BLaER1 treated with 17β-estradiol and CSF1 and Interleukin-3, amounts not matched to agents 10 nM and 100 nM (cell line): ENCODE data around the gene TEKT5.
"Not testable (repeated sequence)": the region's sequence is repeated elsewhere in the genome, so short reads cannot be mapped to it uniquely, and the experiment has no call there.

ENCODE experiments used
- H3K27ac ChIP-seq, 11 experiments: shearing (Covaris generic); formaldehyde crosslinking; 2 replicates each; pipeline ENCODE4 v1.8.1; 2022
- H3K27me3 ChIP-seq, 11 experiments: shearing (Covaris generic); formaldehyde crosslinking; 2 replicates each; pipeline ENCODE4 v1.8.1; 2022
- H3K36me3 ChIP-seq, 11 experiments: shearing (Covaris generic); formaldehyde crosslinking; 2 replicates each; pipeline ENCODE4 v1.8.1; 2022
- H3K4me1 ChIP-seq, 10 experiments: shearing (Covaris generic); formaldehyde crosslinking; 2 replicates each; pipeline ENCODE4 v1.8.1; 2022
- H3K4me2 ChIP-seq, 11 experiments: shearing (Covaris generic); formaldehyde crosslinking; 2 replicates each; pipeline ENCODE4 v1.8.1; 2022
- H3K4me3 ChIP-seq, 10 experiments: shearing (Covaris generic); formaldehyde crosslinking; 2 replicates each; pipeline ENCODE4 v1.8.1; 2022
- H3K9ac ChIP-seq, 11 experiments: shearing (Covaris generic); formaldehyde crosslinking; 2 replicates each; pipeline ENCODE4 v1.8.1; 2022
- H3K9me3 ChIP-seq, 11 experiments: shearing (Covaris generic); formaldehyde crosslinking; replicated peaks in 1 of 11; 2 replicates each; pipeline ENCODE4 v1.8.1; 2022
- H4K20me1 ChIP-seq, 11 experiments: shearing (Covaris generic); formaldehyde crosslinking; 2 replicates each; pipeline ENCODE4 v1.8.1; 2022
- Cebpa-rat ChIP-seq, 11 experiments: shearing (Covaris generic); IDR thresholded peaks; 2 replicates each; pipeline ENCODE4 v1.8.1; 2022

TEKT5 gene

DNA sequence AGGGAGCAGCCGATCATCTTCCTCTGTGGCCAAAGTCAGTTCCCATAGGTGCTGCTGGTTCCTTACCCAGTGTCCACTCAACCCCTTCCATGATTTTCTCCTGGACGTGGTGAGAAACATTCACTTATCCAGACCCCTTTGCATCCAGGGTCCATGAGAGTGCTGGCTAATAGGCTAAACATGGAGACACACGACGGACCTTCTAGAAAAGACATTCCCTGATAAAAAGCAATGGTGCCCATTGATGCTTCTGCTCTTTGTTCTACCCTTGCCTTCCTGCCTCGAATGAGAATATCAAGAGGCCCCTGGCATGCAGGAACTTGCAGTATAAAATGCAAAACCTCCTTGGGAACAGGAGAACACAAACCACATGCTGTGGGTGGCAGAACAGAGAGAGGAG, 2.3 kb downstream of the TEKT5 start:
- Histone ChIP-seq H3K36me3 (no peaks in the 10 kb centered on the region), H3K9ac (no peak overlapping the region), H3K9me3 (no peaks in the 10 kb centered on the region), H3K27ac (no peak overlapping the region), H3K4me3 (no peak overlapping the region), H3K27me3 (no peaks in the 10 kb centered on the region), H3K4me2 (no peak overlapping the region), H3K4me1 (peaks cover 0 to 29% (median 20%) of the 10 kb centered on the region in 10 experiments; a peak in 16 of 20 replicates), H4K20me1 (no peaks in the 10 kb centered on the region)
- TF ChIP-seq Cebpa-rat (IDR thresholded peaks at IDR 0.05), result no peak

DNA sequence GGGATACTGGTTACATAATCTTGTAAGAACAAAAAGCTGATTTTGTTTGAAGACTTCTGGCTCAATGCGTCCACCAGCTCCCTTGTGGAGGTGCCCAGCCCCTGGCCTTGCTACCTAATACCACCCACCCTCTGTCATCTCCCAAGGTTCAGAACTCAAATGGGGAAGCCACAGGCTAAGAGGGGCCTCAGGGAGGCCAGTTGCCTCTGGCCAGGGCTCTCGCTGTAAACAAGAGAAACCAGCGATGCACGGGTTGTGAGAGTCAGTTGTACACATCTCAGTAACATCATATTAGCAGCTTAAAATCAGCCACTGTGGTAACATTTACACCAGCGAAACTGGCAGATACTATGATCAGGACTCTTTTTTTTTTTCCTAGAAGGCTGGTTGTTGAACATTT, 6.0 kb downstream of the TEKT5 start:
- Histone ChIP-seq H3K4me2 (peak overlapping the region in 4 of 11 experiments; percentile 0 to 24 (median 16); a peak in 3 of 22 replicates), H3K9me3 (no peaks in the 10 kb centered on the region), H3K4me1 (peaks cover 0 to 36% (median 26%) of the 10 kb centered on the region in 10 experiments; a peak in 16 of 20 replicates), H3K9ac (no peak overlapping the region), H3K27me3 (no peaks in the 10 kb centered on the region), H4K20me1 (no peaks in the 10 kb centered on the region), H3K27ac (0 out of 22 replicates have a peak overlapping the region, but pooled peaks of 2 of the 11 experiments have one; percentile 2 to 13), H3K4me3 (no peak overlapping the region), H3K36me3 (no peaks in the 10 kb centered on the region)
- TF ChIP-seq Cebpa-rat (IDR thresholded peaks at IDR 0.05), result no peak

DNA sequence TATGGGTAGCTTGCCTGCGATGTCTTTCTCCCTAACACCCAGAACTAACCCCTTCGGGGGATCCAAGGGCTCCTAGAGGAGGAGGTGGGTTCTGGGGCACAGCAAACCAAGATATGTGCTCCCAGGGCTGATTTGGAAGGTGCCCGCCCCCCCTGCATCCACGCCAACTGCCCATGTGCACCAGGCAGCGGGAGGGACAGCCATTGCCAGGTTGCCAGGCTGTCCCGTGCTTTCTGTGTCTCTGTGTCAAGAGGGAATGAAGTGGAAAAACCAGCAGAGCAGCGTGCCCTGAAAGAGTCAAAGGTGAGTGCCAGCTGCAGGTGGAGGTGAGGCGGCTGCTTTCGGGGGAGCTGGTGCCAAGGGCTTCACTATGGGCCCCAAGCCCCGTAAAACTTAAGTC, 6.4 kb downstream of the TEKT5 start:
- no peaks in the 10 kb centered on the region for H3K36me3 ChIP-seq
- no peak overlapping the region for H3K4me2 ChIP-seq
- no peak for TF ChIP-seq Cebpa-rat (IDR thresholded peaks at IDR 0.05)
- peaks cover 0 to 36% (median 26%) of the 10 kb centered on the region in 10 experiments; a peak in 16 of 20 replicates for H3K4me1 ChIP-seq
- H3K27me3 ChIP-seq, result no peaks in the 10 kb centered on the region
- no peak overlapping the region for H3K27ac ChIP-seq
- no peaks in the 10 kb centered on the region for H4K20me1 ChIP-seq
- no peak overlapping the region for H3K9ac ChIP-seq
- no peak overlapping the region for H3K4me3 ChIP-seq
- no peaks in the 10 kb centered on the region for H3K9me3 ChIP-seq

DNA sequence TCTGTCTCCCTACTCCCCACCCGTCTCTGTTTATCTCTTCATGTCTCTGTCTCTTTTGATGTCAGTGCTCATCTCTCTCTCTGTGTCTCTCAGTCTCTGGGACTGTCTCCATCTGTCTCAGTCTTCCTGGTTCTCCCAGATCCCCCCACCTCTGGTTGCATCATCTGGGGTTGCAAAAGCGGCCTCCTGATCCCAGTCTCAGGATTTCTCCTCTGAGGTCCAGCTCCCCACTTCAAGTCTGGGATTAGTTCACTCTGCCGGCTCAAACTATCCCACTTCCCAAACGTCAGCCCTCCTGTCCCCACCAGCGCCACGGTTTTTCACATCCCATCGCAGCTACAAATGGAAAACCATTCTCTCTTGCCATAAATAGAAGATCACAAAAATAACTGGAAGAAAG, 9.0 kb downstream of the TEKT5 start:
- no peak overlapping the region for H3K9ac ChIP-seq
- peaks cover 0 to 30% (median 21%) of the 10 kb centered on the region in 10 experiments; a peak in 16 of 20 replicates for H3K4me1 ChIP-seq
- no peaks in the 10 kb centered on the region for H3K9me3 ChIP-seq
- H3K27me3 ChIP-seq, result no peaks in the 10 kb centered on the region
- H4K20me1 ChIP-seq, result no peaks in the 10 kb centered on the region
- no peak overlapping the region for H3K27ac ChIP-seq
- H3K4me3 ChIP-seq, result no peak overlapping the region
- no peak overlapping the region for H3K4me2 ChIP-seq
- H3K36me3 ChIP-seq, result no peaks in the 10 kb centered on the region
- no peak for TF ChIP-seq Cebpa-rat (IDR thresholded peaks at IDR 0.05)

DNA sequence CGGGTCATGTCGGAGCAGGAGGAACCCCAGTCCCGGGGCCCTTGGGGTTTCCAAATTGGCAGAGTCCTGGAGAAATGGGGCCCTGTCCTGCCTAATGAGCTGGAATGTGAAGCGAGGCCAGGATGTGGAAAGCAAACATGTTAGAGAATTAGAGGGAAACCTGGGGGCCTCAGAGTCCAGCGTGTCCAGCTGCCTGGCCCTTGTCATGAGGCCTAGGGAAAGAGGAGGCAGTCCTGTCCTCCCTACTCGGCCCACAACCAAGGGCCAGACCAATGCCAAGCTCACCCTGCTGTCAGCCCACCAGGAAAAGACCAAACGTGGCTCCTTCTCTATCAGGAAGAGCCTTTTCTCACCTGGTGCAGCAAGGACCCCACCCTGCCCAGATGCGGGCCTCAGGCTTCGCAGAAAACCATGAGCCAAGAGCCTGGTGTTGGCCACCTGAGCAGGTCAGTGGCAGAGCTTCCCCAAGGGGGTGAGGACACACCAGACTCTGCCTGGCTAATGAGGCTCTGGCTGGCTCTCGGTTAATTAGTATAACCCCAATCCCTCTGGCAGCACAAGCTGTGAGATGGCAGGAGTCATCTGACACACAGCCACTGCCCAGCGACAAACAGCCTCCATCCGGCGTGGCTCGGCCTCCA, 10.1 kb downstream of the TEKT5 start:
- Histone ChIP-seq H3K27ac (0 out of 22 replicates have a peak overlapping the region, but pooled peaks of 1 of the 11 experiments have one; percentile 1), H3K9me3 (no peaks in the 10 kb centered on the region), H3K9ac (no peak overlapping the region), H3K4me3 (no peak overlapping the region), H3K4me1 (peaks cover 0 to 23% (median 14%) of the 10 kb centered on the region in 10 experiments; a peak in 15 of 20 replicates), H3K27me3 (no peaks in the 10 kb centered on the region), H4K20me1 (no peaks in the 10 kb centered on the region), H3K36me3 (no peaks in the 10 kb centered on the region), H3K4me2 (peak overlapping the region in 7 of 11 experiments; percentile 3 to 31 (median 16); a peak in 4 of 22 replicates)
- no peak for TF ChIP-seq Cebpa-rat (IDR thresholded peaks at IDR 0.05)

DNA sequence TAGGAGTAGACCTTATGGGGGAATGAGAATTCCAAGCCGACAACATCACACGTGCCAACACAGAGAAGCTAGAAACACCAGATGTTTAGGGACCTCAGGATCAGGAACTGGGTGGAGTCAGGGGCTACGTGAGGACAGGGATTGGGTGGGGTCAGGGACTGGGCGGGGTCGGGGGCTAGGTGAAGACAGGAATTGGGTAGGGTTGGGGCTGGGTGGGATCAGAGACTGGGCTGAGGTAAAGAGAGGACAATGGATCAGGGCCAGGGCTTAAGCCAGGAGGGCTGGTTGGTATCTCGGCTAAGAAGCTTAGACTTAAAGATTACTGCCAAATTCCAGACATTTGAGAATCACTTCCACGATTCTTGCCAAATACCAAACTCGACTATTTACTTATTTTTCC, 11.6 kb downstream of the TEKT5 start:
- no peaks in the 10 kb centered on the region for H3K9me3 ChIP-seq
- H3K4me1 ChIP-seq, result peaks cover 9 to 27% (median 19%) of the 10 kb centered on the region in 10 experiments; a peak in 19 of 20 replicates
- no peaks in the 10 kb centered on the region for H3K36me3 ChIP-seq
- no peak overlapping the region for H3K9ac ChIP-seq
- no peaks in the 10 kb centered on the region for H3K27me3 ChIP-seq
- no peaks in the 10 kb centered on the region for H4K20me1 ChIP-seq
- H3K27ac ChIP-seq, result no peak overlapping the region
- TF ChIP-seq Cebpa-rat (IDR thresholded peaks at IDR 0.05), result no peak
- no peak overlapping the region for H3K4me2 ChIP-seq
- H3K4me3 ChIP-seq, result no peak overlapping the region

DNA sequence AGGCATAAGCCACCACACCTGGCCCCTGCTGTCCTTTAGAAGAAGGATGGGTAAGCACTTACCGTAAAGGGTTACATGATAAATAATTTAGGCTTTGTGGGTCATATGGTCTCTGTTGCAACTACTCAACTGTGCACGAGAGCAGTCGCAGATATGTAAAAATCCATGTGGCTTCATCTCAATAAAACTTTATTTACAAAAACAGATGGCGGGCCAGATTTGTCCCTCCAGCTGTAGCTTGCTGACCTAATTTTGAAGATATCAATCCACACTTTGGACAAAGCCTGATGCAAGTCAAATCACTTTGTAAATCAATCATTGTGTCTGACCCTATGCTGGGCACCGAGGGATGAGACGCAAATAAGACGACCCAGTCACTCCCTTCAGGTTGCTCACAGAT, 12.1 kb downstream of the TEKT5 start:
- Histone ChIP-seq H3K4me3 (no peak overlapping the region), H3K27ac (no peak overlapping the region), H3K4me1 (peaks cover 15 to 32% (median 25%) of the 10 kb centered on the region in 10 experiments; a peak in 19 of 20 replicates), H3K4me2 (no peak overlapping the region), H4K20me1 (no peaks in the 10 kb centered on the region), H3K36me3 (no peaks in the 10 kb centered on the region), H3K9ac (no peak overlapping the region), H3K9me3 (no peaks in the 10 kb centered on the region), H3K27me3 (no peaks in the 10 kb centered on the region)
- TF ChIP-seq Cebpa-rat (IDR thresholded peaks at IDR 0.05), result no peak

DNA sequence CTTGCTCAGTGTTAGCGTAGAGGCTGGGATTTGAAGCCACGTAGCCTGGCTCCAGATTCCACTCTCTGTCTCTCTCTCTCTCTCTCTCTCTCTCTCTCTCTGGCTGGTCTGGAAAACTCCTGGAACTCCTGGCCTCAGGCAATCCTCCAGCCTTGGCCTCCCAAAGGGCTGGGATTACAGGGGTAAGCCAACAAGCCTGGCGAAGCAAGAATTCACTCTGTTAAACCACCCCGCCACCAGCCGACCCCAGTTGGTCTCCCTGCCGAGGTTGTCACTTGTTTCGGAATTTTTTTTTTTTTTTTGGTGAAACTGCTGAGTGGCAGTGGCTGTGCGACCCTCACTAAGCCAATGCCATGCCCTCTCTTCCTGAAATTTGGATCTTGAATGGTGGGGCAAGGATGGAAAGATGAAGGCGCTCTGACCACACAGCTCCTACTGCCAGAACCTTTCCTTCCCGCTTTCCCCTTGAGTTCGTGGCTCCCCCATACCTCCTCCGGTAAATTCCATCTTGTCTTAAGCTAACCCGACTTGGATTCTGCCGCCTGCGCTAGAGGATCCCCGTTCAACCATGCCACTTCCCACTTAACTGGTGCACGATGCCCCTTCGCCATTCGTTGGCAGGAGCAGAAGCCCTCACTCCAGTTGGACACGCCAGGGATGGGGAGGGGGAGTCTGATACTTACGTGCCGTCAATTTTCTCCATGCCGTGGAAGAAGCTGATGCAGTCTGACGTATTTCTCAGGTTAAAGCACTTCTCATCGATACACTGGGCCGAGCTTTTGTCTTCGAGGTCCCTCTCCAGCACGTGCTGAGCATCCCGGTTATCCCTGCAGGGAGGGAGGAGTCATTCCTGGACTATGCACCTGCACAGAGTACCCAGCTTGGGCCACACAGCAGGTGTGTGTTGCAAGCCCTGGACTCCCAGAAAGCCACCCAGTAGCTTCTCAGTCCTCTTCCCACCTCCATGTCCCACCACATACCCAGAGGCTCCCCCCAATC, 13.1 kb downstream of the TEKT5 start:
- no peak overlapping the region for H3K4me3 ChIP-seq
- no peaks in the 10 kb centered on the region for H3K9me3 ChIP-seq
- H3K27ac ChIP-seq, result no peak overlapping the region
- peaks cover 16 to 38% (median 31%) of the 10 kb centered on the region in 10 experiments; a peak in 19 of 20 replicates for H3K4me1 ChIP-seq
- no peak overlapping the region for H3K4me2 ChIP-seq
- H3K36me3 ChIP-seq, result no peaks in the 10 kb centered on the region
- TF ChIP-seq Cebpa-rat (IDR thresholded peaks at IDR 0.05), result no peak
- no peaks in the 10 kb centered on the region for H3K27me3 ChIP-seq
- no peak overlapping the region for H3K9ac ChIP-seq
- no peaks in the 10 kb centered on the region for H4K20me1 ChIP-seq

DNA sequence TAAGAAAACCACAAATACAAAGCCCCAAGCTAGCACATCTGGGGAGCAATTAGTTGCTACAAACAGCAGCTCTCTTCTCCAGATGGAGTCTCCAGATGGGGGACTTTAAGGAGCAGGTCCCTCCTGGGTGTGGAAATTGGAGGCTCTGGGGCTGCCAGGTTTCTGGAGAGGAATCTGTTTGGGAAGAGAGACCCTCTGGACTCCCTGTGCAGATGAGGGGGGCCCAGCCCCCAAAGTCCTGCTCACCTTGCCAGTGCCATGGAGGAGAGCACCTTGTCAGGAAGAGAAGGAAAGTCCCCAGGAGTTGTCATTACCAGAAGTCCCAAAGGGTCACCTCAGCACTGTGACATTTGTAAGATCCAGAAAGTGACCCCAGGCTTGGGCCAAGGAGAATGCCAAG, 14.8 kb downstream of the TEKT5 start:
- H3K4me3 ChIP-seq, result no peak overlapping the region
- H4K20me1 ChIP-seq, result no peaks in the 10 kb centered on the region
- H3K27ac ChIP-seq, result peak overlapping the region in 6 of 11 experiments; percentile 77 to 88 (median 81); a peak in 7 of 22 replicates
- H3K4me2 ChIP-seq, result peak overlapping the region in 5 of 11 experiments; percentile 75 to 87 (median 76); a peak in 4 of 22 replicates
- H3K4me1 ChIP-seq, result peaks cover 16 to 38% (median 31%) of the 10 kb centered on the region in 10 experiments; a peak in 19 of 20 replicates
- H3K27me3 ChIP-seq, result no peaks in the 10 kb centered on the region
- no peaks in the 10 kb centered on the region for H3K9me3 ChIP-seq
- no peaks in the 10 kb centered on the region for H3K36me3 ChIP-seq
- no peak overlapping the region for H3K9ac ChIP-seq
- TF ChIP-seq Cebpa-rat (IDR thresholded peaks at IDR 0.05), result no peak

DNA sequence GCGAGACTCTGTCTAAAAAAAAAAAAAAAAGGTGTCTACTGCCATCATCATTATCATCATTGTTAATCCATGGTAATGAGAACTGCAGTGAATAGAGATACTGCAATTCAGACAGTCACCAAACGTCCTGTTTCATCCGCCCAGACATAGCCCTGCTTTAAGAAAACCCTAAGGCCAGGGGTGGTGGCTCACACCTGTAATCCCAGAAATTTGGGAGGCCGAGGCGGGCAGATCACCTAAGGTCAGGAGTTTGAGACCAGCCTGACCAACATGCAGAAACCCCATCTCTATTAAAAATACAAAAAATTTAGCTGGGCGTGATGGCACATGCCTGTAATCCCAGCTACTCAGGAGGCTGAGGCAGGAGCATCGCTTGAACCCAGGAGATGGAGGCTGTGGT, 15.3 kb downstream of the TEKT5 start:
- H3K27me3 ChIP-seq, H3K36me3 ChIP-seq, H3K9me3 ChIP-seq, H4K20me1 ChIP-seq, H3K4me3 ChIP-seq: not testable (repeated sequence)
- H3K4me2 ChIP-seq, result peak overlapping the region in 9 of 11 experiments; percentile 29 to 87 (median 76); a peak in 18 of 22 replicates
- H3K27ac ChIP-seq, result peak overlapping the region in 7 of 11 experiments; percentile 77 to 88 (median 81); a peak in 14 of 22 replicates
- peaks cover 16 to 36% (median 30%) of the 10 kb centered on the region in 10 experiments; a peak in 19 of 20 replicates for H3K4me1 ChIP-seq
- H3K9ac ChIP-seq, result peak overlapping the region in 5 of 11 experiments; percentile 50 to 77 (median 60); a peak in 6 of 22 replicates
